SK-N-SH (cell line): ENCODE results near the gene LDAF1. TPM values are rescaled to one million over a fixed set of nuclear protein-coding genes. Genes with fewer than 3 reads are reported as not detected.

ENCODE experiments used
- CTCF ChIA-PET: fragments of 300-600, 350-600 bp; formaldehyde crosslinking; extraction: SDS; loops from one replicate; lab custom pipeline; 2021; lab: Yijun Ruan, JAX
- POLR2A ChIA-PET: fragments of 350-600 bp; sonication (Branson Sonifier 250); formaldehyde crosslinking; extraction: SDS; loops from one replicate; lab custom pipeline; 2020; ENCODE audit warnings: antibody characterized with exemption, inconsistent platforms; lab: Yijun Ruan, JAX
- DNase-seq: peaks from one replicate; pipeline ENCODE4 v3.0.0; 2012
- H2AFZ ChIP-seq: fragments of 200-600 bp; sonication (generic); 2 replicates; pipeline ENCODE4 v1.8.1; 2016; ENCODE audit warnings: antibody characterized with exemption, mild to moderate bottlenecking, low read depth
- H3F3A ChIP-seq: fragments of 200-600 bp; sonication (generic); replicated peaks from 2 replicates; pipeline ENCODE3; 2016; ENCODE audit warnings: antibody characterized with exemption, mild to moderate bottlenecking; ENCODE audit not compliant: insufficient read depth
- H3K27ac ChIP-seq, 2 experiments: fragments of 200-500 bp in 1 of 2; fragments of 200-600 bp in 1 of 2; sonication (Bioruptor generic) in 1 of 2; sonication (generic), shearing (Covaris generic) in 1 of 2; 2 replicates each; pipeline versions ENCODE4 v1.5.1 to v1.6.1; 2014 to 2016; ENCODE audit warnings: low read depth in 2 of 2, inconsistent platforms in 1 of 2, low read length in 1 of 2, mild to moderate bottlenecking in 1 of 2, mixed read lengths in 1 of 2
- H3K27me3 ChIP-seq: fragments of 200-600 bp; sonication (generic), shearing (Covaris generic); 2 replicates; pipeline ENCODE4 v1.6.1; 2016; ENCODE audit warnings: mixed run types; ENCODE audit not compliant: insufficient read depth
- H3K36me3 ChIP-seq, 2 experiments: fragments of 200-500 bp in 1 of 2; fragments of 200-600 bp in 1 of 2; sonication (Bioruptor generic) in 1 of 2; sonication (generic) in 1 of 2; replicated peaks in 1 of 2; 2 replicates each; pipeline versions ENCODE3 to v1.5.1; 2014 to 2016; ENCODE audit warnings: low read length in 1 of 2, mild to moderate bottlenecking in 1 of 2; ENCODE audit not compliant: insufficient read depth in 2 of 2, control insufficient read depth in 1 of 2
- H3K4me1 ChIP-seq, 2 experiments: fragments of 200-500 bp in 1 of 2; fragments of 200-600 bp in 1 of 2; sonication (Bioruptor generic) in 1 of 2; sonication (generic), shearing (Covaris generic) in 1 of 2; 2 replicates each; pipeline versions ENCODE4 v1.5.1 to v1.6.1; 2014 to 2016; ENCODE audit warnings: low read depth in 1 of 2, low read length in 1 of 2, mixed run types in 1 of 2; ENCODE audit not compliant: insufficient read depth in 2 of 2, control insufficient read depth in 1 of 2
- H3K4me2 ChIP-seq: fragments of 200-600 bp; sonication (generic), shearing (Covaris generic); 2 replicates; pipeline ENCODE4 v1.6.1; 2017; ENCODE audit warnings: mixed run types
- H3K4me3 ChIP-seq, 2 experiments: fragments of 200-500 bp in 1 of 2; fragments of 200-600 bp in 1 of 2; sonication (Bioruptor generic) in 1 of 2; sonication (generic), shearing (Covaris generic) in 1 of 2; 2 replicates each; pipeline versions ENCODE4 v1.5.1 to v1.8.1; 2014 to 2016; ENCODE audit warnings: low read depth in 2 of 2, inconsistent platforms in 1 of 2, low read length in 1 of 2, mild to moderate bottlenecking in 1 of 2, mixed read lengths in 1 of 2, moderate library complexity in 1 of 2
- H3K79me2 ChIP-seq: fragments of 200-600 bp; sonication (generic); 2 replicates; pipeline ENCODE4 v1.8.1; 2017; ENCODE audit warnings: mild to moderate bottlenecking; ENCODE audit not compliant: insufficient read depth
- H3K9ac ChIP-seq: fragments of 200-600 bp; sonication (generic); 2 replicates; pipeline ENCODE4 v1.6.1; 2017; ENCODE audit warnings: mixed run types
- H3K9me2 ChIP-seq: fragments of 200-600 bp; sonication (generic); 2 replicates; pipeline ENCODE4 v1.6.1; 2017; ENCODE audit warnings: mixed run types
- H3K9me3 ChIP-seq: fragments of 200-600 bp; sonication (generic); 2 replicates; pipeline ENCODE4 v1.6.1; 2017; ENCODE audit warnings: mixed run types, mild to moderate bottlenecking, moderate library complexity
- H4K20me1 ChIP-seq: fragments of 200-600 bp; sonication (generic); 2 replicates; pipeline ENCODE4 v1.6.1; 2017; ENCODE audit warnings: mild to moderate bottlenecking, mixed run types; ENCODE audit not compliant: insufficient read depth
- CTCF ChIP-seq: fragments of 200-600 bp; sonication (generic); IDR thresholded peaks from 2 replicates; pipeline ENCODE4 v1.6.1; 2017; ENCODE audit warnings: antibody characterized with exemption, mild to moderate bottlenecking, moderate library complexity
- ELF1 ChIP-seq: IDR thresholded peaks from 2 replicates; pipeline ENCODE4 v1.4.0; 2012
- EZH2phosphoT487 ChIP-seq: fragments of 200-600 bp; sonication (generic); IDR thresholded peaks from 2 replicates; pipeline ENCODE4 v1.6.1; 2017; ENCODE audit warnings: low read depth, mixed run types, mild to moderate bottlenecking, antibody characterized with exemption, moderate library complexity, borderline replicate concordance
- GABPA ChIP-seq: IDR thresholded peaks from 2 replicates; pipeline ENCODE4 v1.4.0; 2012; ENCODE audit warnings: low read depth, mild to moderate bottlenecking
- GATA2 ChIP-seq: sonication (generic); formaldehyde crosslinking; IDR thresholded peaks from 2 replicates; pipeline ENCODE4 v1.5.0; 2020; ENCODE audit warnings: mild to moderate bottlenecking, missing genetic modification reagents
- JUND ChIP-seq: IDR thresholded peaks from 2 replicates; pipeline ENCODE4 v1.4.0; 2012
- NFIC ChIP-seq: IDR thresholded peaks from 2 replicates; pipeline ENCODE4 v1.4.0; 2012; ENCODE audit warnings: borderline replicate concordance
- PBX3 ChIP-seq: IDR thresholded peaks from 2 replicates; pipeline ENCODE4; 2012
- RCOR1 ChIP-seq: fragments of 150-350 bp; IDR thresholded peaks from 2 replicates; pipeline ENCODE4 v1.6.1; 2017; ENCODE audit warnings: antibody characterized with exemption, low read length
- RFX5 ChIP-seq: IDR thresholded peaks from 2 replicates; pipeline ENCODE4 v1.6.1; 2012; ENCODE audit warnings: mild to moderate bottlenecking, improper control_type of control experiment, low read length
- SIN3A ChIP-seq: IDR thresholded peaks from 2 replicates; pipeline ENCODE4 v1.6.1; 2012; ENCODE audit warnings: low read depth, mild to moderate bottlenecking, low read length, moderate library complexity, borderline replicate concordance
- SMC3 ChIP-seq: IDR thresholded peaks from 2 replicates; pipeline ENCODE4 v1.6.1; 2012; ENCODE audit warnings: low read depth, low read length, improper control_type of control experiment
- TCF12 ChIP-seq: IDR thresholded peaks from 2 replicates; pipeline ENCODE4 v1.4.0; 2012
- TEAD4 ChIP-seq: IDR thresholded peaks from 2 replicates; pipeline ENCODE4 v1.4.0; 2012; ENCODE audit warnings: mild to moderate bottlenecking, borderline replicate concordance; ENCODE audit not compliant: insufficient read depth
- USF1 ChIP-seq: IDR thresholded peaks from 2 replicates; pipeline ENCODE4 v1.4.0; 2012; ENCODE audit warnings: low read depth, borderline replicate concordance
- YY1 ChIP-seq: IDR thresholded peaks from 2 replicates; pipeline ENCODE4 v1.4.0; 2012; ENCODE audit warnings: low read depth, mild to moderate bottlenecking
- WGBS: methylation state at CpG from one replicate; pipeline ENCODE4 v1.1.6; 2017; ENCODE audit warnings: low lambda C conversion rate; 5-methylcytosine and 5-hydroxymethylcytosine counted together
- polyA plus RNA-seq, 3 experiments: library from polyadenylated mRNA; depleted of rRNA; stranded (reverse); fragments of >200 nt; gene quantifications; 2 replicates each; pipeline ENCODE4 v1.2.3, GENCODE V29; 2012
- TF ChIP-seq, protein P1 (sequence below): IDR thresholded peaks from 2 replicates; pipeline ENCODE4 v1.4.0; 2012; ENCODE audit warnings: low read depth, borderline replicate concordance
- TF ChIP-seq, protein P2 (sequence below): IDR thresholded peaks from 2 replicates; pipeline ENCODE4 v1.6.1; 2012; ENCODE audit warnings: mild to moderate bottlenecking, low read depth, low read length, moderate library complexity

LDAF1 gene
- polyA plus RNA-seq, 1 of the 3 experiments (the other 2 are of a cell fraction), result 10.0 TPM

- Histone ChIP-seq H3K79me2 (no peaks in the 10 kb centered on the region), H3K4me3 (no peak overlapping the region), H3K9me2 (no peaks in the 10 kb centered on the region), H3K9ac (no peak overlapping the region), H3F3A (peaks cover 8% of the 10 kb centered on the region), H3K4me1 (peaks cover 6 to 11% of the 10 kb centered on the region in 2 experiments; a peak in 3 of 4 replicates)
- no peak for DNase-seq
- CTCF ChIA-PET, result interaction anchor here (0.8 to 7.7 kb wide), 4 partner anchors 14 to 141 kb away, joined by 3 to 84 read pairs (median 26); partner anchors contain the start of gene CRYM
- TF ChIP-seq TEAD4, result no peak
- TF ChIP-seq USF1, result no peak
- TF ChIP-seq RFX5, result no peak
- no peak for TF ChIP-seq SMC3
- no peak for TF ChIP-seq TCF12
- TF ChIP-seq NFIC, result no peak
- TF ChIP-seq PBX3, result no peak
- TF ChIP-seq, protein P1, sequence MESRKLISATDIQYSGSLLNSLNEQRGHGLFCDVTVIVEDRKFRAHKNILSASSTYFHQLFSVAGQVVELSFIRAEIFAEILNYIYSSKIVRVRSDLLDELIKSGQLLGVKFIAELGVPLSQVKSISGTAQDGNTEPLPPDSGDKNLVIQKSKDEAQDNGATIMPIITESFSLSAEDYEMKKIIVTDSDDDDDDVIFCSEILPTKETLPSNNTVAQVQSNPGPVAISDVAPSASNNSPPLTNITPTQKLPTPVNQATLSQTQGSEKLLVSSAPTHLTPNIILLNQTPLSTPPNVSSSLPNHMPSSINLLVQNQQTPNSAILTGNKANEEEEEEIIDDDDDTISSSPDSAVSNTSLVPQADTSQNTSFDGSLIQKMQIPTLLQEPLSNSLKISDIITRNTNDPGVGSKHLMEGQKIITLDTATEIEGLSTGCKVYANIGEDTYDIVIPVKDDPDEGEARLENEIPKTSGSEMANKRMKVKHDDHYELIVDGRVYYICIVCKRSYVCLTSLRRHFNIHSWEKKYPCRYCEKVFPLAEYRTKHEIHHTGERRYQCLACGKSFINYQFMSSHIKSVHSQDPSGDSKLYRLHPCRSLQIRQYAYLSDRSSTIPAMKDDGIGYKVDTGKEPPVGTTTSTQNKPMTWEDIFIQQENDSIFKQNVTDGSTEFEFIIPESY, result no peak
- TF ChIP-seq, protein P2, sequence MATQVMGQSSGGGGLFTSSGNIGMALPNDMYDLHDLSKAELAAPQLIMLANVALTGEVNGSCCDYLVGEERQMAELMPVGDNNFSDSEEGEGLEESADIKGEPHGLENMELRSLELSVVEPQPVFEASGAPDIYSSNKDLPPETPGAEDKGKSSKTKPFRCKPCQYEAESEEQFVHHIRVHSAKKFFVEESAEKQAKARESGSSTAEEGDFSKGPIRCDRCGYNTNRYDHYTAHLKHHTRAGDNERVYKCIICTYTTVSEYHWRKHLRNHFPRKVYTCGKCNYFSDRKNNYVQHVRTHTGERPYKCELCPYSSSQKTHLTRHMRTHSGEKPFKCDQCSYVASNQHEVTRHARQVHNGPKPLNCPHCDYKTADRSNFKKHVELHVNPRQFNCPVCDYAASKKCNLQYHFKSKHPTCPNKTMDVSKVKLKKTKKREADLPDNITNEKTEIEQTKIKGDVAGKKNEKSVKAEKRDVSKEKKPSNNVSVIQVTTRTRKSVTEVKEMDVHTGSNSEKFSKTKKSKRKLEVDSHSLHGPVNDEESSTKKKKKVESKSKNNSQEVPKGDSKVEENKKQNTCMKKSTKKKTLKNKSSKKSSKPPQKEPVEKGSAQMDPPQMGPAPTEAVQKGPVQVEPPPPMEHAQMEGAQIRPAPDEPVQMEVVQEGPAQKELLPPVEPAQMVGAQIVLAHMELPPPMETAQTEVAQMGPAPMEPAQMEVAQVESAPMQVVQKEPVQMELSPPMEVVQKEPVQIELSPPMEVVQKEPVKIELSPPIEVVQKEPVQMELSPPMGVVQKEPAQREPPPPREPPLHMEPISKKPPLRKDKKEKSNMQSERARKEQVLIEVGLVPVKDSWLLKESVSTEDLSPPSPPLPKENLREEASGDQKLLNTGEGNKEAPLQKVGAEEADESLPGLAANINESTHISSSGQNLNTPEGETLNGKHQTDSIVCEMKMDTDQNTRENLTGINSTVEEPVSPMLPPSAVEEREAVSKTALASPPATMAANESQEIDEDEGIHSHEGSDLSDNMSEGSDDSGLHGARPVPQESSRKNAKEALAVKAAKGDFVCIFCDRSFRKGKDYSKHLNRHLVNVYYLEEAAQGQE, result no peak
- no peak for TF ChIP-seq YY1
- TF ChIP-seq RCOR1, result no peak
- no peak for TF ChIP-seq ELF1
- no peak for TF ChIP-seq GABPA
- no peak for TF ChIP-seq EZH2phosphoT487
- TF ChIP-seq CTCF, result no peak
- no peak for TF ChIP-seq SIN3A
- no peak for TF ChIP-seq GATA2
- TF ChIP-seq JUND, result no peak
- TF ChIP-seq, all 33 proteins: peak for 0
- no peaks in the 10 kb centered on the region for H4K20me1 ChIP-seq
- H3K4me2 ChIP-seq, result no peak overlapping the region
- H2AFZ ChIP-seq, result no peak overlapping the region
- H3K9me3 ChIP-seq, result no peaks in the 10 kb centered on the region
- H3K27ac ChIP-seq, result no peak overlapping the region
- POLR2A ChIA-PET, result no interaction called here
- H3K27me3 ChIP-seq, result no peaks in the 10 kb centered on the region
- H3K36me3 ChIP-seq, result peaks cover 0 to 7% of the 10 kb centered on the region in 2 experiments
- 83% methylated on average over 1 of the region's 1 CpG for WGBS
Measured at GRCh38 chr16:21160276-21160675, 1.8 kb downstream of the LDAF1 start.
